Measurements from ENCODE around the gene DEDD2. TPM values are rescaled to one million over a fixed set of nuclear protein-coding genes. Genes with fewer than 3 reads are reported as not detected.
A peak's percentile ranks its signal among the peaks of the same experiment; 100 is the strongest.

Gene DEDD2
- polyA plus RNA-seq, 1 of the 3 experiments (the other 2 are of a cell fraction) = 30.2 TPM

- DNase-seq = peak; percentile 53
- CTCF ChIA-PET = interaction anchor here (0.9 to 14.8 kb wide), 5 partner anchors 10 to 120 kb away, joined by 3 to 205 read pairs (median 4); partner anchors contain the start of gene POU2F2
These were observed 35.1 kb upstream of the DEDD2 start for GRCh38 chr19:42252365-42253244.

GRCh38 chr19:42251572-42252358, 34.3 kb upstream of the DEDD2 start:
- H4K20me1 ChIP-seq (ENCODE audit: insufficient read depth) = peaks cover 58% of the 10 kb centered on the region
- H2AFZ ChIP-seq (ENCODE audit: low read depth) = no peak overlapping the region
- peaks cover 10 to 19% of the 10 kb centered on the region in 2 experiments for H3K36me3 ChIP-seq (replicated peaks in 1 of 2; ENCODE audit: control insufficient read depth in 1 of 2, insufficient read depth in 2 of 2, low read length in 1 of 2)
- no peaks in the 10 kb centered on the region for H3K9me2 ChIP-seq
- H3K4me3 ChIP-seq (ENCODE audit: low read depth in 2 of 2, low read length in 1 of 2) = peak overlapping the region; percentile 76 to 89
- H3K79me2 ChIP-seq (ENCODE audit: insufficient read depth) = peaks cover 79% of the 10 kb centered on the region
- peak overlapping the region; percentile 90 for H3K9ac ChIP-seq
- ChIA-PET CTCF (interaction anchor here (1.0 to 14.8 kb wide), 6 partner anchors 9 to 76 kb away, joined by 3 to 205 read pairs (median 4); partner anchors contain the start of genes PAFAH1B3 and PRR19), POLR2A (interaction anchor here (1.2 kb wide), 1 partner anchor 9 kb away, joined by 5 read pairs; no protein-coding TSS in a partner anchor)
- H3F3A ChIP-seq (replicated peaks; ENCODE audit: insufficient read depth) = peaks cover 37% of the 10 kb centered on the region
- H3K27me3 ChIP-seq (ENCODE audit: insufficient read depth) = no peaks in the 10 kb centered on the region
- no peak for TF ChIP-seq NFIC (IDR thresholded peaks at IDR 0.05; ENCODE audit: borderline replicate concordance)
- no peak for TF ChIP-seq REST (IDR thresholded peaks at IDR 0.05; ENCODE audit: low read depth, low read length)
- no peak for TF ChIP-seq YY1 (IDR thresholded peaks at IDR 0.05; ENCODE audit: low read depth)
- TF ChIP-seq EP300 (IDR thresholded peaks at IDR 0.05; ENCODE audit: borderline replicate concordance in 1 of 2, low read depth in 1 of 2, low read length in 1 of 2) = no peak
- TF ChIP-seq FOSL2 (IDR thresholded peaks at IDR 0.05; ENCODE audit: borderline replicate concordance, low read depth) = no peak
- no peak for TF ChIP-seq POLR2AphosphoS5 (IDR thresholded peaks at IDR 0.05; ENCODE audit: low read depth, low read length)
- no peak for TF ChIP-seq MEF2A (IDR thresholded peaks at IDR 0.05; ENCODE audit: borderline replicate concordance, low read depth)
- TF ChIP-seq, protein P1, sequence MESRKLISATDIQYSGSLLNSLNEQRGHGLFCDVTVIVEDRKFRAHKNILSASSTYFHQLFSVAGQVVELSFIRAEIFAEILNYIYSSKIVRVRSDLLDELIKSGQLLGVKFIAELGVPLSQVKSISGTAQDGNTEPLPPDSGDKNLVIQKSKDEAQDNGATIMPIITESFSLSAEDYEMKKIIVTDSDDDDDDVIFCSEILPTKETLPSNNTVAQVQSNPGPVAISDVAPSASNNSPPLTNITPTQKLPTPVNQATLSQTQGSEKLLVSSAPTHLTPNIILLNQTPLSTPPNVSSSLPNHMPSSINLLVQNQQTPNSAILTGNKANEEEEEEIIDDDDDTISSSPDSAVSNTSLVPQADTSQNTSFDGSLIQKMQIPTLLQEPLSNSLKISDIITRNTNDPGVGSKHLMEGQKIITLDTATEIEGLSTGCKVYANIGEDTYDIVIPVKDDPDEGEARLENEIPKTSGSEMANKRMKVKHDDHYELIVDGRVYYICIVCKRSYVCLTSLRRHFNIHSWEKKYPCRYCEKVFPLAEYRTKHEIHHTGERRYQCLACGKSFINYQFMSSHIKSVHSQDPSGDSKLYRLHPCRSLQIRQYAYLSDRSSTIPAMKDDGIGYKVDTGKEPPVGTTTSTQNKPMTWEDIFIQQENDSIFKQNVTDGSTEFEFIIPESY (IDR thresholded peaks at IDR 0.05; ENCODE audit: borderline replicate concordance, low read depth) = no peak
- TF ChIP-seq, protein P2, sequence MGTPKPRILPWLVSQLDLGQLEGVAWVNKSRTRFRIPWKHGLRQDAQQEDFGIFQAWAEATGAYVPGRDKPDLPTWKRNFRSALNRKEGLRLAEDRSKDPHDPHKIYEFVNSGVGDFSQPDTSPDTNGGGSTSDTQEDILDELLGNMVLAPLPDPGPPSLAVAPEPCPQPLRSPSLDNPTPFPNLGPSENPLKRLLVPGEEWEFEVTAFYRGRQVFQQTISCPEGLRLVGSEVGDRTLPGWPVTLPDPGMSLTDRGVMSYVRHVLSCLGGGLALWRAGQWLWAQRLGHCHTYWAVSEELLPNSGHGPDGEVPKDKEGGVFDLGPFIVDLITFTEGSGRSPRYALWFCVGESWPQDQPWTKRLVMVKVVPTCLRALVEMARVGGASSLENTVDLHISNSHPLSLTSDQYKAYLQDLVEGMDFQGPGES (IDR thresholded peaks at IDR 0.05; ENCODE audit: low read depth, low read length) = no peak
- TF ChIP-seq RFX5 (IDR thresholded peaks at IDR 0.05; ENCODE audit: low read length) = no peak
- no peak for TF ChIP-seq ELF1 (IDR thresholded peaks at IDR 0.05)
- DNase-seq = no peak
- WGBS (ENCODE audit: low lambda C conversion rate) = 75% methylated on average over 4 of the region's 4 CpGs
- peak overlapping the region; percentile 98 for H3K4me2 ChIP-seq
- peak overlapping the region; percentile 83 to 88 for H3K27ac ChIP-seq (ENCODE audit: low read depth in 2 of 2, low read length in 1 of 2)
- peaks cover 19 to 33% of the 10 kb centered on the region in 2 experiments for H3K4me1 ChIP-seq (ENCODE audit: control insufficient read depth in 1 of 2, insufficient read depth in 2 of 2, low read depth in 1 of 2, low read length in 1 of 2)
- no peaks in the 10 kb centered on the region for H3K9me3 ChIP-seq

More at GRCh38 chr19:42252365-42253244, 35.1 kb upstream of the DEDD2 start:
- Histone ChIP-seq H3K9me3 (no peaks in the 10 kb centered on the region), H3K27ac (ENCODE audit: low read depth in 2 of 2, low read length in 1 of 2) (peak overlapping the region; percentile 83 to 88), H4K20me1 (ENCODE audit: insufficient read depth) (peaks cover 50% of the 10 kb centered on the region), H3K9me2 (no peaks in the 10 kb centered on the region), H3K4me2 (peak overlapping the region; percentile 98), H2AFZ (ENCODE audit: low read depth) (no peak overlapping the region), H3F3A (replicated peaks; ENCODE audit: insufficient read depth) (peaks cover 35% of the 10 kb centered on the region), H3K27me3 (ENCODE audit: insufficient read depth) (no peaks in the 10 kb centered on the region), H3K36me3 (replicated peaks in 1 of 2; ENCODE audit: control insufficient read depth in 1 of 2, insufficient read depth in 2 of 2, low read length in 1 of 2) (peaks cover 10 to 16% of the 10 kb centered on the region in 2 experiments), H3K4me1 (ENCODE audit: control insufficient read depth in 1 of 2, insufficient read depth in 2 of 2, low read depth in 1 of 2, low read length in 1 of 2) (peaks cover 17 to 33% of the 10 kb centered on the region in 2 experiments), H3K4me3 (ENCODE audit: low read depth in 2 of 2, low read length in 1 of 2) (peak overlapping the region; percentile 76 to 89), H3K79me2 (ENCODE audit: insufficient read depth) (peaks cover 79% of the 10 kb centered on the region), H3K9ac (peak overlapping the region; percentile 90)
- TF ChIP-seq MXI1 (IDR thresholded peaks at IDR 0.05; ENCODE audit: low read depth, low read length) = peak; percentile 70; the same call in 1 of the 2 replicates
- TF ChIP-seq RXRA (IDR thresholded peaks at IDR 0.05; ENCODE audit: borderline replicate concordance, low read depth) = no peak
- TF ChIP-seq MEF2A (IDR thresholded peaks at IDR 0.05; ENCODE audit: borderline replicate concordance, low read depth) = 0 out of 2 replicates have a peak, but pooled peaks have one; percentile 39
- peak; percentile 78 for TF ChIP-seq MAX (IDR thresholded peaks at IDR 0.05; ENCODE audit: low read depth)
- 8% methylated on average over 25 of the region's 27 CpGs for whole genome bisulfite sequencing (ENCODE audit: low lambda C conversion rate)
- POLR2A ChIA-PET = no interaction called here
